CD4-positive, alpha-beta T cell treated with Interleukin-4 for 1 hour (primary cell): ENCODE results near the gene RAB29.
"Not testable (repeated sequence)": the region's sequence is repeated elsewhere in the genome, so short reads cannot be mapped to it uniquely, and the experiment has no call there.

ENCODE experiments used
- DNase-seq, 2 donors: peaks; one replicate each; pipeline ENCODE4 v3.0.0-alpha.2; 2020 to 2022

Gene RAB29

GRCh38 chr1:205760606-205761005 is 14.7 kb downstream of the RAB29 start:
- no peak for DNase-seq

GRCh38 chr1:205756552-205756951 is 18.7 kb downstream of the RAB29 start:
- DNase-seq = no peak

DNA sequence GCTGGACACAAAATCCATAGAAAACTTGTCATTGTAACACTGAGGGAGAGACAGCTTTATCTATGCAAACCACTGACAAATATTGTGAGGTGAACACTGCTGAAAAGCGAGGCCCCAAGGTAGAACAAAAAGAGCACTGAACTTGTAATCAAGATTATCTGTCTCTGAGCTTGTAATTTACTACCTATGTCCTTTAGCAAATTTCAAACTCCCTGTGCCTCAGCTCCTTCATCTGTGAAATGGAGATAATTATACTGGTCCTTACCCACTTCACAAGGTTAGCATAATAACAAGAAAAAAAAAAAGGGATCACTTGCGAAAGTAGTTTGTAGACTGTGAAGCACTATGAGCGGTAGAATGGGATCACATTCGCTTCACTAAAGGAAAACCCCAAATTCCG is 20.4 kb downstream of the RAB29 start:
- DNase-seq = no peak

- DNase-seq = no peak
Observed at GRCh38 chr1:205751036-205751651, 24.1 kb downstream of the RAB29 start.

DNA sequence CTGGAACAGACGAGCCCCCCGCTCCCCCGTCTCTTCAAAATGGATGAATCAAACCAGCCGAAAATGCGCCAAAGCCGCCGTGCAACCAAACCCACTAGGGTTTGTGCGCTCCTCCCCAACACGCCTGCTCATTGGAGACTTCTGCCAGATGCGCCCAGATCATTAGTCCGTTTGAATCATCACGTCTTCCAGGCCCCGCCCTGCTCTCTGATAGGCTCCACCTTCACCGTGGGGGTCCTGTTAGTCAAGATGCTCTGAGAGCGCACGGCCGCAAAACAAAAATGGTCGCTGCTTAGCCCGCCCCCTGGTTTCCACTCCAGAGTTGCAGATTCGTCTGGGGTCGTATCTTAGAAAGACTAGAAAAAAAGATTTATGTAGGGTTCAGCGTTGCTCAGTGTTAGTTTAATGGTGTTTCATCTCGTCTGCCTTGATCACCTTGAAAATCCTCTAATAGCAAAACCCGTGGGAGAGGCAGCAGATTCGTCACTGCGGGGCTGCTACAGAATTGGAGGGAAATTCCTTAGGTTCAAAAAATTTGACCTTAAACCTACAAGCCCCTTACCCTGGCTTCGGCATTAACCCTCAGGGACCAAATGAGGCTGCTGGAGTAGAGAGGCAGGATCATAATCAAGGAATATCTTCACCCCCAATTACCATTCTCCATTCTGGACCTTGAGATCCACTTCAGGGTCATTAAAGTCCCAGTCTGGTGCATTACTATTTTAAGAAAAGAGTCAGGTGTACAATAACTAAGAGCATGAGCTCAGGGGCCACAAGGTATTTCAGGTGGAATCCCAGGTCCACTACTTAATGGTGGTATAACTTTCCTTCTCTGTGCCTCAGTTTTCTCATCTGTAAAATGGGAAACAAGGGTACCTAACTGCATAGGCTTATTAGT is 24.9 kb downstream of the RAB29 start, which contains the start of gene NUCKS1:
Gene NUCKS1 (minus strand): TSS at position 45 of the 898 bp plus-strand sequence. CDS start 209 bp downstream, outside the sequence.
- DNase-seq = peak; percentile 99

- DNase-seq = peak; percentile 96
Observed at GRCh38 chr1:205749234-205750137, 25.8 kb downstream of the RAB29 start.

- DNase-seq = peak; percentile 12 to 41
Observed at GRCh38 chr1:205748403-205749233, 26.7 kb downstream of the RAB29 start.

DNA sequence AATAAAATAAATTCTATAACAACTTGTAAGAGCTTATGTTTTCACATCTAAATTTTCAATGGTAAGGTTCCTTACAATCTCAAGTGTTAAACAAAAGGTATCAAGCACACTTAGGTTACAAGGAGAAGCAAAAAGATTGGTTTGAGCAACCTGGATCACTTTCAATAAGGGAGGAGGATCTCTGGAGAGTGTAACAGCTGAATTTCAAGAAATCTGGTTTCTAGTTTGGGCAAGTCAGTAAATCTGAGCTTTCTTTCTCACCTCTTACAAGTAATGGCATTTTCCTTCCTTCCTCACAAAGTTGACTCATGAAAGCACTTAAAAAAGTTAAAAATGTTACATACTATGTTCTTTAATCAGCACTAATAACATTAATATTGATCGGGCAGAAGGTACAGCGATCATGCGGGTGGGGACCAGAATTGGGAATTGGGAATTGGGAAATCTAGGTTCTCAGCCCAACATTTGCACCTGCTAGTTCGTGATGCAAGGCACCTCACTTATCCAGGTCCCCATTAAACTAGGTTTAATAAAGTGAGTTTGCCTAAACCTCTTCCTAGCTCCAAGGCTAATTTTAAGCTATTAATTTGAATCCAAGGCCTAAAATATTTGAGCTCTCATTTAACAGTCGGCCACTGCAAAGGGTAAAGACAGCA is 28.4 kb downstream of the RAB29 start:
- no peak for DNase-seq

DNA sequence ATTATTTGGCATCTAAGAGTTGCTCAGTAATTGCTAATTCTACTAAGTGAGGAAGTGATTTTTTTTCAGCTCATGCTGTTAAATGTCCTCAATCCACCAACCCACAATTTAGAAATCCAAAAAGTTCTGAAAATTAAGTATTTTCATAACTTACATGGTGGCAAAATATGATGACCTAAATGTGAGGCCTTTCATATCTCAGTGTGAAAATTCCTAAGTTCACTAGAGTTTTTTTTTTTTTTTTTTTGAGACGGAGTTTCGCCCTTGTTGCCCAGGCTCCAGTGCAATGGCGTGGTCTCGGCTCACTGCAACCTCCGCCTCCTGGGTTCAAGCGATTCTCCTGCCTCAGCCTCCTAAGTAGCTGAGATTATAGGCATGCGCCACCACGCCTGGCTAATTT is 30.9 kb downstream of the RAB29 start:
- DNase-seq = no peak

- DNase-seq = no peak
Observed at GRCh38 chr1:205743977-205744376, 31.3 kb downstream of the RAB29 start.

- no peak for DNase-seq
Observed at GRCh38 chr1:205741681-205742080, 33.6 kb downstream of the RAB29 start.

- no peak for DNase-seq
Observed at GRCh38 chr1:205739348-205740160, 35.7 kb downstream of the RAB29 start.

- DNase-seq = no peak
Observed at GRCh38 chr1:205735218-205735617, 40.1 kb downstream of the RAB29 start.

- no peak for DNase-seq
Observed at GRCh38 chr1:205733438-205734175, 41.7 kb downstream of the RAB29 start.

GRCh38 chr1:205729945-205730610 is 45.2 kb downstream of the RAB29 start:
- no peak for DNase-seq

GRCh38 chr1:205726619-205727125 is 48.6 kb downstream of the RAB29 start:
- no peak for DNase-seq

GRCh38 chr1:205725514-205725913 is 49.8 kb downstream of the RAB29 start:
- no peak for DNase-seq

- DNase-seq = not testable (repeated sequence)
Observed at GRCh38 chr1:205720740-205721139, 54.5 kb downstream of the RAB29 start.

DNA sequence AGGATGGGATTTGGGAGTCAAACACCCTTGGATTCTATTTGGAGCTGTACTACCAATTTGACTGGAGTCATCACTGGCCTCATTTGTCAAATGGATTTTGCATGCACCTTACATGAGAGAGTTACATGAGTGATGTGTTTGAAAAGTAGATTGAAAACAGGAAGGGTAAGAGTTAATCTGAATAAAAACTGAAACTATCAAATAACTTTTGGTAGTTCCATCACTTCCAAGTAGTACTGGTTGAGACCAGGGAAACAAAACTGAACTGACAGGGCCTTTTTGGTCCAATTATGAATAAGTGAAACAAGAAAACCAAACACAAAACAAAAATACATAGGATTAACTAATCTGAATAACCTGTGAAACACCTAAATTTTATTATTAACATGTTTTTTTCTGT is 55.5 kb downstream of the RAB29 start:
- DNase-seq = no peak
